ENCODE results near the gene ZRANB1.

- TF ChIP-seq TAF1 (IDR thresholded peaks at IDR 0.05; ENCODE audit: low read depth, low read length) (no peak), POLR2A (IDR thresholded peaks at IDR 0.05; ENCODE audit: low read depth, low read length) (no peak), POLR2AphosphoS5 (IDR thresholded peaks at IDR 0.05; ENCODE audit: low read depth, low read length) (no peak), PAX5 (IDR thresholded peaks at IDR 0.05; ENCODE audit: insufficient read depth, low read length, severe bottlenecking) (no peak), SPI1 (IDR thresholded peaks at IDR 0.05; ENCODE audit: low read depth, low read length) (no peak), POU2F2 (IDR thresholded peaks at IDR 0.05; ENCODE audit: low read depth, low read length) (no peak)
These were observed 13.9 kb downstream of the ZRANB1 start for GRCh38 chr10:124955868-124956267.
